Left colon (tissue), 2 donors: ENCODE measurements around the gene CNTN2. TPM values are rescaled to one million over a fixed set of nuclear protein-coding genes. Genes with fewer than 3 reads are reported as not detected.
A peak's percentile ranks its signal among the peaks of the same experiment; 100 is the strongest.

Experiments used
- ATAC-seq: fragments of 200-7000 bp; cut with Tn5 transposase; one replicate; pipeline ENCODE4 v1.9.1; 2020; ENCODE audit warnings: mild to moderate bottlenecking, moderate library complexity
- DNase-seq, 2 donors: peaks; one replicate each; pipeline ENCODE4 v3.0.0-alpha.2; 2020
- intact Hi-C, 2 donors: fragments of 100-400 bp; cut with DNase I in 1 of 2; cut with micrococcal nuclease in 1 of 2; formaldehyde crosslinking; loops; one replicate each; pipeline versions ENCODE4 v1.11.2 to v1.14.0; 2022; cut with DNase I, micrococcal nuclease
- long read RNA-seq: library from polyadenylated mRNA; unstranded; transcript quantifications from one replicate; pipeline ENCODE4 v2.0.0, GENCODE V29; 2021
- total RNA-seq, 2 donors: library from RNA; stranded (reverse); fragmentation: NEBNext Ultra II Directional; extraction: Animal tissue kit (Norgen Biotek cat#: 25700); gene quantifications; one replicate each; pipeline ENCODE4 v1.2.1, GENCODE V29; 2021
- donor health status: DM: no; HTN: no; CAD: no.
- donor health status: DM: yes; HTN: yes; CAD: no.

Gene CNTN2, protein sequence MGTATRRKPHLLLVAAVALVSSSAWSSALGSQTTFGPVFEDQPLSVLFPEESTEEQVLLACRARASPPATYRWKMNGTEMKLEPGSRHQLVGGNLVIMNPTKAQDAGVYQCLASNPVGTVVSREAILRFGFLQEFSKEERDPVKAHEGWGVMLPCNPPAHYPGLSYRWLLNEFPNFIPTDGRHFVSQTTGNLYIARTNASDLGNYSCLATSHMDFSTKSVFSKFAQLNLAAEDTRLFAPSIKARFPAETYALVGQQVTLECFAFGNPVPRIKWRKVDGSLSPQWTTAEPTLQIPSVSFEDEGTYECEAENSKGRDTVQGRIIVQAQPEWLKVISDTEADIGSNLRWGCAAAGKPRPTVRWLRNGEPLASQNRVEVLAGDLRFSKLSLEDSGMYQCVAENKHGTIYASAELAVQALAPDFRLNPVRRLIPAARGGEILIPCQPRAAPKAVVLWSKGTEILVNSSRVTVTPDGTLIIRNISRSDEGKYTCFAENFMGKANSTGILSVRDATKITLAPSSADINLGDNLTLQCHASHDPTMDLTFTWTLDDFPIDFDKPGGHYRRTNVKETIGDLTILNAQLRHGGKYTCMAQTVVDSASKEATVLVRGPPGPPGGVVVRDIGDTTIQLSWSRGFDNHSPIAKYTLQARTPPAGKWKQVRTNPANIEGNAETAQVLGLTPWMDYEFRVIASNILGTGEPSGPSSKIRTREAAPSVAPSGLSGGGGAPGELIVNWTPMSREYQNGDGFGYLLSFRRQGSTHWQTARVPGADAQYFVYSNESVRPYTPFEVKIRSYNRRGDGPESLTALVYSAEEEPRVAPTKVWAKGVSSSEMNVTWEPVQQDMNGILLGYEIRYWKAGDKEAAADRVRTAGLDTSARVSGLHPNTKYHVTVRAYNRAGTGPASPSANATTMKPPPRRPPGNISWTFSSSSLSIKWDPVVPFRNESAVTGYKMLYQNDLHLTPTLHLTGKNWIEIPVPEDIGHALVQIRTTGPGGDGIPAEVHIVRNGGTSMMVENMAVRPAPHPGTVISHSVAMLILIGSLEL
- total RNA-seq: under 1 TPM; 0.15 to 0.64 TPM
- long read RNA-seq, partial matches to known transcripts: 0 of 1 reads
- long read RNA-seq, other reads (novel, unspliced or antisense): 1 of 1 reads

DNA sequence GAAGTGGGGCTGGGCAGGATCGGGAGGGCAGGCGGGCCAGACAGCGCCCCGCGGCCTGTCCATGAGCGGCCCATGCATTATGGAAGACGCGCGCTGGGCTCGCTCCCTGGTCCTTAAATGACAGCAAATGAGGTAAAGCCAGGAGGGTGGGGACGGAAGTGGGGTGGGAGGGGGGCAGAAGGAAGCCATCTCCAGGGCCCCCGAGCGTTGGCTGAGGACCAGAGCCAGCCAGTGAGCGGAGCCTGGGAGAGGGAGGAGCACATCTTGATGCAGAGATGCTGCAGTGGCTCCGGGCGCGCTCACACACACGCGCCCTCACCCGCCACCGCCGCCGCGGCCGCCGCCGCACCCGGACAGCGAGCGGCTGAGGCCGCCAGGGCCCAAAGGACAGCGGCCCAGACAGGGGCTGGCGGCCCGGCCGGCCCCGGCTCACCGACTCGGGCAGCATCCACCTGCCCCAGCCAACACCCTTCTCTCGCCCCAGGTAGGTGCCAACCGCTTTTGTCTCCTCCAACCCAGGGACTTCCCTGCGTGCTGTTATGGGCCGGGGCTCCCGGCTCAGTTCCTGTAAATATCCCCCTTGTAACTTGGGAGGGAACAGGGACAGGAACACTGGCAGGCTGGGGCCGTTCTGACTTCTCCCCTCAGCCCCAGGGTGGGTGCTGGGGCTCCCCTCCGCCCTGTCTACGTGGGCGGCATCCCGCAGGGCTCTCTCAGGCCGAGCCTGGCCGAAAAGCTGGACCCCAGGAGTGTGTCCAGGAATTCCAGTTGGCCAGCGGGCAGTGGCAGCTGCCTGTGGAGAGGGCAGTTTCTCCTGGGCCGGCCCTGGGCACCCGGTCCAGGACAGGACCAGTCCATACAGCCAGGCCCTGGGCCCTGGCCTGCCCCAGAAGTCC is at the start of gene CNTN2:
TSS of gene CNTN2 (plus strand) at position 302 of the 896 bp plus-strand sequence. CDS start 9,974 bp downstream, outside the sequence.
- DNase-seq (no peak), ATAC-seq (no peak)
- intact Hi-C loops: no loop called here

DNA sequence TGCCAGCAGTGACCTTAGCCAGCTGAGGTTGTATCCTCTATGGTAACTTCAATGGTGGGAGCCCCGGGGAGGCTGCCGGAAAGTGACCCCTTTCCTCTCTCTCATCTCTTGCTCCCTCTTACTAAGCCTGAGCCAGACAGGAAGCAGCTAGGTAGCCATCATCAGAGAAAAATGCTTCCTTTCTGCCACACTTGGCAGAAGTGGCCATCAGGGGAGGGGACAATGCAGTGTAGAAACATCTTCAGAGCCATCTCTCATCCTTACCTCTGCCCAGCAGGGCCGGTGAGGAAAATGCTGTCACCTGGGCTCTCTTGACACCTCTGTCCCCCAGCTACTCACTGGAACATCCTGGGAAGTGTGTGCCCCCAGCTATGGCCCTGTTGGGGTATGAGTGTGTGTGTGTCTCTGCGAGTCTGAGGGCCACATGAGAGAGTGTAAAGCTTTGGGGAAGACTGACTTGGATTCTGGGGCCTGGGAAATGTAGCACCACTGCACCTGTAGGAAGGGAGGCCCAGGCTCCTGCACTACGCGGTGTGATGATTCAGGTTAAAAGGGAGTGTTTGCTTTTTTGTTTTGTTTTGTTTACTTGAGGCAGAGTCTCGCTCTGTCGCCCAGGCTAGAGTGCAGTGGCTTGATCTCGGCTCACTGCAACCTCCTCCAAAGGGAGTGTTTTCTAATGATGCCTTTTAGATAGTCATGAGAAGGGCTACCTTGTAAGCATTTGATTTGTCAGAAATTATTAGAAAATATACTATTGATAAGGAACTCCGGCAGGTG is 48.7 kb upstream of the CNTN2 start:
- no peak for DNase-seq
- intact Hi-C loops: no loop called here
- ATAC-seq: no peak

DNA sequence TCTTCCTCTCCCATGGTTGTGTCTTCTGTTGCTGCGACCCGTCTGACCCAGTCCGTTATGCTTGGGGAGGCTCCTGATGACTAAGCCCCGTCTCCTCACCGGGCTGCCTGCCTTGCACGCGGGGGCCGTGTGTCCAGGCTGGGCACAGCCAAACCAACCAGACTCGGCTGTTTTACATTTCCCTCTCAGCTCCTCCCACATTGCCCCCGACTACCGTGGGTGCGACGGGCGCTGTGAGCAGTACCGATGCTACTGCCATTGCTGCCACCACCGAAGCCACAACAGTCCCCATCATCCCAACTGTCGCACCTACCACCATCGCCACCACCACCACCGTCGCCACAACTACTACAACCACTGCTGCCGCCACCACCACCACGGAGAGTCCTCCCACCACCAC is 46.0 kb upstream of the CNTN2 start:
- intact Hi-C loops: no loop called here
- DNase-seq: no peak
- no peak for ATAC-seq

DNA sequence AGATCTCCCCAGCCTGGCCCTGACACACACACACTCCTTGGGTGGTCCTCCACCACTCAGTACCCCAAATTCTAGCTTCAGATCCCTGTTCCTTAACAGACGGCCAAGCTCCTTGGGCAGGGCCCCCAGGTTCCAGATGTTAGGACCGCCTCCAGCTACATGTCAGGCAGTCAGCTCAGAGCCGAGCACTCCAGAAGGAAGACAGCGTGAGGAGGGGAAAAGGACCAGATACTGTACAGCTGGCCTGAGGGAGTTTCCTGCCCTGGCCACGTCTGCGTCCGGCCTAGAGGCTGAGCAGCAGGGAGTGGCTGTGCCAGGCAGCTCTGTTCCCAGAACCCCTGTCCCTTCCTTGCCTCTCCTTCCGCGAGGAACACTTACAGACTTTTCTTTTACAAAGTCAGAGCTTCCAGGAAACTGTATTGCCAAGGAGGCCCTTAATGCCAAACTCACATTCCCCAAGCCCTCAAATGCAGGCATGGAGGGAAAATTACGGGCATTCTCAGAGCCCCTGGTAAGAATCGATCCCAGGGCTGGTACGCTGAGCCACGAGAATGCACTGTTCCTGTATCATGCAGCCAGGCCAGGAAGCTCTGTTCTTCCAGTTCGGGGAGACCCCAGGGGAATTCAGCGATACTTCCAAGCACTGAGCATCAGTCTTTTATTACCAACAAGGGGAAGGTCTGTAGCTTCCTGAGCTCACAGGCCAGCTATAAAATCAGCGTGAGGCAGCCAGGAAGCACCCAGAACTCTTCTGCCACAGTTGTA is 45.2 kb upstream of the CNTN2 start:
- ATAC-seq: no peak
- DNase-seq: no peak
- intact Hi-C loops: no loop called here

DNA sequence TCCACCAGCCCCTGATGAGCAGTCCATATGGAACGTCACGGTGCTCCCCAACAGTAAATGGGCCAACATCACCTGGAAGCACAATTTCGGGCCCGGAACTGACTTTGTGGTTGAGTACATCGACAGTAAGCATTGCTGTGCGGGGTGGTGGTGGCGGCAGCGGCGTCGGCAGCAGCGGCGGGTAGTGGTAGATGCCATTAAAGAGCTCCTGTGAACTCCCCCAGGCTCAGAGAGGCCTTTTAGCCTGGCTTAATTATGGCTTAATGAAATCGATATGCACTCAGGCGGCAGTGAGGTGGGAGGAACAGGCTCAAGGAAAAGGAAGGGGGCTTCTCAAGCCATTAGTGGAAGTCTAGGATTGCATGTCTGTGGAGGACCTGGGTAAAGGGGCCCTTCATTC is 41.9 kb upstream of the CNTN2 start:
- DNase-seq: no peak
- intact Hi-C loops: no loop called here
- no peak for ATAC-seq

DNA sequence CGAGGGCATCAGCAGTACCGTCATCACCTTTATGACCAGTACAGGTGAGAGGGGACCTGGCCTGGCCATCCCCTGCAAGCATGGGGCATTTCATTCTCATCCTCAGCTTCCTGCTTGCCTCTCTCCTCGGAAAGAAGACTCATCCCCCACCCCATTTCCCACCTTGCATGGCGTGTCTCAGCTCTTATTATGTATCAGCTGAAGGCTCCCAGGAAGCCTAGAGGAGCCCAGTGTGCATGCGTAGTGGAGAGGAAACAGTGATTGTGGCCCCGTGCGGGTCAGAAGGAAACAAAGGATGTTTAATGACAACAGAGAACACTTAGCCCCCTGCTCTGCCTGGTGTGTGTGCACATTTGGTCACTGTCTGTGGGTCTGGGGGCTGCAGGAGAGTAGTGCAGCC is 40.3 kb upstream of the CNTN2 start:
- no peak for DNase-seq
- no peak for ATAC-seq
- intact Hi-C loops: no loop called here

DNA sequence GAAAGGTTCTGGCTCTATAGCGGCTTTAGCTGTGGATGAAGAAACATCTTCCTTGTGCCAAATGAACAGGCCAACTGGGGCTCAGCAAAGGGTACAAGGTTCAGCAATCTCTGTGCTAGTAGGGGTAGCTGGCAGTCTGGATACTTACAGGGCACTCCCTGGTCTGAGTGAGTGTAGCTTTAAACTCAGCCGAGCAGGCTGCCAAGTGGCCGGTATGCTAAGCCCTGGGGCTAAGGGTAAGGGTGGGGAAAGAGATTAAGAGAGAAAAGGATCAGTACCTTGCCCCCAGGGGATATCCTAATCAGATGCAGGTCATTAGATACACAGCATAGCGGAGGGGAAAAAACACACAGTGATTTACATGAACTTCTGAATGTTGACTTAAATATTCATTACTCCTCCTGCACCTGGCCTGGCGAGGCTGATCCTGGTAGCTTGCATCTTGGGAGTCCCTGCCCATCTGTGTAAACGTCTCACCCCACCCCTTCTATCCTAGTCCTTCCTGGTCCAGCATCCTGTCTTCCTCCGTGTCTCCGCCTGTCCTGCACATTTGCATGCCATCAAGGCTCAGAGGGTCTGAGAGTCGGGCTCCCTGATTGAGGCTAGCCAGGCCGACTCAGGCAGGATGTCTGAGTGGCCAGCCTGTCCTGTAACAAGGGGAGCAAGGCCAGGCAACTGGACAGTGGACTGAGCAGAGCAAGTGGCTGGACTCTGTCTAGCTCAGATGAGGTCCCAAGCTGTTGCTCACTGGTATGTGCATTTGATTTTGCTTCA is 39.5 kb upstream of the CNTN2 start:
- intact Hi-C loops: no loop called here
- ATAC-seq (peak; percentile 45), DNase-seq (no peak)

DNA sequence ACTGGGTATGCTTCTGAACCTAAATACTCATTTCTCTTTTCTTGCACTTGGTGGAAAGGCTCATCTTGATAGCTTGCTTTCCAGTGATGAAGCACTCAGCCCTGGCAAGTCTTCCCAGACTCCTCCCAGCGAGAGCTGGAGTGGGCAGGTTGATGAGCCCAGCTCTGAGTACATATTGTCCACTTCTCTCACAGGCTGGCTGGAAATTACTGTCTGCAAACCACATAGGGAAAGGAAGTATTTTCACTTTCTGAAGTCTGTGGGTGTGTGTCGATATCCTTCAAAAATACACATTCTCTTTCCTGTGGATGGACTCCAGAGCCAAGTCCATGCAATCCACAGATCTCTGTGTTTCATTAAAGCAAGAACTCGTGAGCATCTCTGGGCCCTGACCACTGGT is 38.7 kb upstream of the CNTN2 start:
- intact Hi-C loops: no loop called here
- DNase-seq (no peak), ATAC-seq (no peak)

DNA sequence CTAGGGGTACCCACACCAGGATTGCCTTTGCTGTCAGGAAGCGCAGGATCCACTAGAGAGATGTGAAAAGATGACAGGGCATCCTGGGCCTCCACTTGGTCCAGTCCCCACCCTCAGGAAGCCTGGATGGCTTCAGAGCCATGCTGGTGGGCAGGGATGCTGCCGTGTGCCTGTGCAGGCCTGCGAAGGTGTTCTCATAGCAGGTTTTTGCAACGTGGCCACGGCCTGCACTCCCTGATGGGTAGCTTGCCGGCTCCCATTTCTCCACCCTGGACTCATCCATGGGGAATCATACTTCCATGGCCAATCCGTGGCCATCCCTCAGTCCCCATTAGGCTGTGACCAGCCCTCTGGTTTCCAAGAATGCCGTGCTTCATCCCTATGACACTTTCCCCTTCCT is 34.1 kb upstream of the CNTN2 start:
- DNase-seq (no peak), ATAC-seq (no peak)
- intact Hi-C loops: no loop called here

DNA sequence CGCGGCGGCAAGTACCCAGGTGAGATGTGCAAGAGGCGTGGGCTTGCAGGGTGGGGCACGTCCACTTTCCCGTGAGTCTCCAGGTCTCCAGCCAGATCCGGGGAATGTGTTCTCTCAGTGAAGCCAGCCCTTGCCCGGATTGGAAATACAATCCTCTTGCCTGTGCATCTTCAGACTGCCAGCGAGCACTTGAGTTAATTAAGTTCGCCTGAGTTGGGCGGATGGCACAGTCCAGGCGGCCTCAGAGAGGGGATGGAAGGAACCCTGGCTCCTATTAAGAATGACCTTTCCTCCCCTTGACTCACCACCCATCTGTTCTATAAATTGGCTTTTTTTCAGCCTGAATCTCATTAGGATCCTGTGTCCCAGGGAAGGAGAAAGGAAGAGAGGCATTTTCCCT is 33.3 kb upstream of the CNTN2 start:
- DNase-seq: no peak
- intact Hi-C loops: no loop called here
- ATAC-seq: no peak

DNA sequence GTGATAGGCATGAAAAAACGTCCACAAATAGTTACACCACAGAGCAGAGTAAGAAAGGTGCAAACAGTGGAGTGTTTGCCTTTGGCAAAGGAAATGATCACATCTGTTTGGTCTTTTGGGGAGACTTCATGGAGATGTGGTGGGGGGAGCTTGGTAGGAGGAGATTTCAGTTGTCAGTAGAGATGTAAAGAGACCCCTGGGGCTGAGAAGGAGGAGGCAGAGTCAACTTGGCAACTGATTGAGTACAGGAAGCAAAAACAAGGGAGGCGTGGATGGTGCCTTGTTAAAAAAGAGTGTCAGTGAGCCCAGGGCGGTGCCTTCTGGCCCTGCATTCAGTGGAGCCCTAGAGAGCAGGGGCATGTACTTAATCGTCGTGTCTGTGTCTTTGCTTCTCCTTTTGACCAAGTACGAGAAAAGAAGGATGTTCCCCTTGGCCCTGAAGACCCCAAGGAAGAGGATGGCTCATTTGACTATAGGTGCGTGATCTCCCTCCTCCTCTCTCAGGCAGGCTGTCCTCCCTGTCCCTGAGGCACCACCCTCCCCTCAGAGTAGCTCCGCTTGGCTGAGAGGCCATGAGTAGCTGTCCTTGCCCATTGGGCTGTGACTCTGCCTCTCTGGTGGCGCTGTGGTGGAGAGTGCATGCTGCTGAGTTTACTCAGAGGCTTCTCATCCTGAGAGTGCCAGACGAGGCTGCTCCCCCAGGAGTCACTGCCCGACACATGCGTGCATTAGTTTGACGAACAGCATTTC is 30.4 kb upstream of the CNTN2 start:
- intact Hi-C loops: no loop called here
- ATAC-seq: no peak
- no peak for DNase-seq

DNA sequence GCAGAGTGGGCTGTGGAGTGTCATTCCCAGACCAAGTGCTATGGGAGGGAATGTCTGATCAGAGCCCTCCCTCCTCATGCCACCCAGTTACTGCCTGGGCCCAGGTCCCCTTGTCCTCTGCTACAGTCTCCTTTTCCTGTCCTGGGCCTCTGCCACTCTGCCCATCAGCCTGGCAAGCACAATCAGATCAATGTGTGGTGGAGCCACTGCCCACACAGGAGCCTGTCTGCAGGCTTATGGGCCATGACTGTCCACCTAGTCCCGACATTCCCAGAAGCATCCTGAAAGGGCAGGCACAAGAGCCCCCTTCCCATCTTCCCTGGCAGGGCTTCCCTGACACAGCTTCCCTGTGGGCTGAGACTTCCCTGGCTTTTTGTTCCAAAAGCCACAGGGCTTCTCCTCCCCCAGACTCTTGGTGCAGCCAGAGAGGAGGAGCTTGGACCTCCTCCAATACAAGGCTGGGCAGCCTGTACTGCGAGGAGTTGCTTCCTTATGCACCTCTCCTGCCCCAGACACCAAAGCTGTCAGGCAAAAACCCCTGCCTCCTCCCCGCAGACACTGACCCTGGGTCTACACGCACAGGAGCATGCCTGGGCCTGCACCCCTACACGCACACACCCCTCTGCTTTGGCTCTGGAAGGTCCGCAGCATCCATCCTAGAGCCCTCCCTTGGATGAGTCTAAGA is 29.2 kb upstream of the CNTN2 start:
- intact Hi-C loops: no loop called here
- ATAC-seq: peak; percentile 84
- DNase-seq: peak in 1 of 2 donors; percentile 28

DNA sequence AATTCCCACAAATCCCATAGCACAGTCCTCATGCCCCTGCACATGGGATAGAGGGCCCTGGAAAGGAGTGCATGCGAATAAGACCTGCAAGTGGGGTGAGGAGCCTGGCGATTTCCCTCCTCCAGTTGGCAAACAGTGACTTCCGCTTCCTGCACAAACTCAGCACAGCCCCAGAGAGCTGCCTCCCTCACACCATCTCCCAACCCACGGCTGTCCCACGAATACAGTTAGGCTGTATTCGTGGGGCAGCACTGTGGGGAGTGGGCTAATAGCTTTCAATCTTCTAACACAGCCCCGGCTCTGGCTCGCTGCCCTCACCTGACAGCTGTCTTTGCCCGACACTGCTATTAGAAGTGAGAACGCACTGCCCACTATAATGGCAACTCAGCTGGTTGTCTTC is 28.2 kb upstream of the CNTN2 start:
- intact Hi-C loops: no loop called here
- DNase-seq: no peak
- ATAC-seq: no peak

DNA sequence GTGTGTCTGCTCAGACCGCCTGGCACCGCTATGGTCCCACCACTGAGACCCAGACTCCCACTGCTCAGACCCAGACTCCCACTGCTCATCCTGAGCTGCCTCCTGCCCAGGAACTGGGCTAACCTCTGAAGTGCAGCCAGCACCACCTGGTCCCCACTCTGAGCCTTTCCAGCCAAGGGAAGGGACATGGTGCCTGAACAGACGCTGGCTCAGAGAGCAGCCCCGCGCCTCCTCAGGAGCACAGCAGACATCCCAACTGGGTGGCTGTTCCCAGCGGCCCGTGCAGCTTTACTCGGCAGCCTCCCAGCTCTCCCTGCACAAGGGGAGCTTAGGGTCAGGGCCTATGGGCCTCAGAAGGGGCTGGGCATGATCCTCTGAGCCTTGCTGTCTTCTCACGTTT is 27.8 kb upstream of the CNTN2 start:
- no peak for ATAC-seq
- intact Hi-C loops: no loop called here

DNA sequence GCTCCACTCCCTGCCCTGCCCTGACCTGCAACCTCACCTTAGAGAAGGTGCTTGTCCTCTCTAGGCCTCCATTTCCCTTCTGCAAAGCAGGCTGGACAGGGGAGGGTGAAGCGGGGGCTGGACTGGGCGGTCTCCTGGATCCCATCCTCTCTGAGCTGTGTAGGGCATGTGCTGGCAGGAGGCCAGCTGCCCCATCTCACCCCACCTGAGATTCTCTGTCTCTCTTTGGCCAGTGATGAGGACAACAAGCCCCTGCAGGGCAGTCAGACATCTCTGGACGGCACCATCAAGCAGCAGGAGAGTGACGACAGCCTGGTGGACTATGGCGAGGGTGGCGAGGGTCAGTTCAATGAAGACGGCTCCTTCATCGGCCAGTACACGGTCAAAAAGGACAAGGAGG is 26.9 kb upstream of the CNTN2 start:
- ATAC-seq (no peak), DNase-seq (no peak)
- intact Hi-C loops: no loop called here

More for the DNA sequence above, 27.8 kb upstream of the CNTN2 start:
- no peak for DNase-seq
